ENCODE data around the gene RABGEF1. TPM values are rescaled to one million over a fixed set of nuclear protein-coding genes. Genes with fewer than 3 reads are reported as not detected.
"Not testable (repeated sequence)": the region's sequence is repeated elsewhere in the genome, so short reads cannot be mapped to it uniquely, and the experiment has no call there.

RABGEF1 gene
- total and polyA plus RNA-seq, 2 of the 8 experiments (the other 6 are each of a cell fraction or from before 2014, with no cell fraction given): 10.2 to 18.0 TPM

DNA sequence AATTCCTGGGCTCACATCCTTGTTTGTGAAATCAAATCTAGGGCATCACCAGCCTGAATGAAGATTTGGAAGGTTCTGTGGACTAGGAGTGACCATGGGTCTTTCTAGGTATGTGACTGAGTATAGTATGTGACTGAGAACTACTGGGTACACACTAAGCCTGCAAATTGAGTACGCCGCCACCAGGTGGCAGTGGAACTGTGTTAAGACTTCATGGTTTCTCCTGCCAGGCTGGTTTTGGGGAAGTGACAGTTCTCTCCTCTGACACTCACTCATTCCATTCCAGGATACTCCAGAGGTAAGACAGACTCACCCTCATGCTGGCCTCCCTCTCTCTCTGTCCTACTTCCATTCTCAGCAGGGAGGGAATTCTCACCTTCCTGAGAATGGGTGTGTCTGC lies 85.0 kb downstream of the RABGEF1 start:
- H3K4me3 ChIP-seq (ENCODE audit: extremely low read depth in 1 of 4, insufficient read depth in 2 of 4, low read depth in 3 of 4, low read length in 4 of 4); H3K79me2 ChIP-seq (ENCODE audit: control insufficient read depth in 1 of 2, insufficient read depth in 2 of 2, low read length in 2 of 2); H2BK5ac ChIP-seq (ENCODE audit: low read depth, low read length); H3K23me2 ChIP-seq (ENCODE audit: low read depth, low read length); H3K23ac ChIP-seq (ENCODE audit: insufficient read length); H3K27me3 ChIP-seq (replicated peaks in 1 of 4; ENCODE audit: control insufficient read depth in 3 of 4, extremely low read depth in 1 of 4, insufficient read depth in 3 of 4, low read length in 3 of 4); H3K4me2 ChIP-seq (ENCODE audit: insufficient read depth in 1 of 2, low read depth in 2 of 2, low read length in 2 of 2); H2BK15ac ChIP-seq (ENCODE audit: low read length); H4K5ac ChIP-seq (ENCODE audit: insufficient read length, low read depth, low read length); H3K18ac ChIP-seq (ENCODE audit: extremely low read depth, low read length); H3K27ac ChIP-seq (ENCODE audit: low read depth, low read length); POLR2A ChIA-PET (ENCODE audit: partially characterized antibody); H3K79me1 ChIP-seq (ENCODE audit: low read depth, low read length); H3K14ac ChIP-seq (ENCODE audit: insufficient read length); H2AFZ ChIP-seq (ENCODE audit: low read length); H4K91ac ChIP-seq (replicated peaks; ENCODE audit: insufficient read length, low read length); H3K4ac ChIP-seq (replicated peaks; ENCODE audit: insufficient read length, low read depth, low read length); H3K9ac ChIP-seq (replicated peaks in 1 of 4; ENCODE audit: extremely low read depth in 1 of 4, low read depth in 3 of 4, low read length in 3 of 4); H4K20me1 ChIP-seq (replicated peaks in 1 of 2; ENCODE audit: control insufficient read depth in 1 of 2, insufficient read depth in 2 of 2, low read length in 2 of 2); H2BK120ac ChIP-seq (replicated peaks; ENCODE audit: low read depth, low read length); H2BK12ac ChIP-seq (ENCODE audit: low read depth, low read length); H3K9me3 ChIP-seq (ENCODE audit: insufficient read depth in 2 of 2, low read depth in 1 of 2, low read length in 1 of 2); H3K4me1 ChIP-seq (replicated peaks in 1 of 4; ENCODE audit: control insufficient read depth in 3 of 4, insufficient read depth in 4 of 4, low read length in 3 of 4); H3K56ac ChIP-seq (replicated peaks; ENCODE audit: insufficient read length, low read depth, low read length); H2AK5ac ChIP-seq (ENCODE audit: low read depth, low read length); H4K8ac ChIP-seq (ENCODE audit: extremely low read depth, insufficient read depth, low read length); H3K36me3 ChIP-seq (ENCODE audit: control insufficient read depth in 2 of 4, insufficient read depth in 4 of 4, low read length in 3 of 4); H2BK20ac ChIP-seq (ENCODE audit: low read length): not testable (repeated sequence)
- DNase-seq (ENCODE audit: low read depth in 1 of 2, low spot score in 2 of 2): peak in 1 of 2 experiments; percentile 72
- peak; percentile 95 for FAIRE-seq
- WGBS, 2 experiments (ENCODE audit: extremely low coverage in 1 of 2, insufficient coverage in 1 of 2, insufficient read length in 1 of 2, insufficient replicate concordance in 2 of 2, low coverage in 1 of 2, low lambda C conversion rate in 2 of 2, missing lambda C conversion rate in 1 of 2): 30% methylated on average over 2 of the region's 2 CpGs; no CpG with 5 or more reads in 1 of the 2 experiments
- CTCF ChIA-PET (ENCODE audit: partially characterized antibody): interaction anchor here (1.3 to 4.6 kb wide), 5 partner anchors 9 to 77 kb away, joined by 3 to 21 read pairs (median 5); no protein-coding TSS in a partner anchor
- peak; percentile 45 to 53 (median 48) for TF ChIP-seq CTCF (IDR thresholded peaks at IDR 0.05; ENCODE audit: control extremely low read depth in 1 of 3, insufficient read depth in 1 of 3, low read depth in 1 of 3, low read length in 3 of 3)
- peak; percentile 61 to 66 for TF ChIP-seq RAD21 (IDR thresholded peaks at IDR 0.05 in 1 of 2, conservative IDR thresholded peaks at IDR 0.05 in 1 of 2; ENCODE audit: low read depth in 2 of 2, low read length in 2 of 2)
